HepG2 (cell line): ENCODE results near the gene ABCB6. TPM values are rescaled to one million over a fixed set of nuclear protein-coding genes. Genes with fewer than 3 reads are reported as not detected.

Experiments used
- ASH2L ChIP-seq: fragments of 300-600, 200-600 bp; sonication (generic); IDR thresholded peaks from 2 replicates; pipeline ENCODE4 v1.7.0; 2017; ENCODE audit warnings: low read depth, mild to moderate bottlenecking, moderate library complexity, mixed read lengths, low read length; ENCODE audit not compliant: insufficient read length
- ATF7 ChIP-seq, 2 experiments: fragments of 450-650 bp in 1 of 2; sonication (generic) in 1 of 2; formaldehyde crosslinking in 1 of 2; IDR thresholded peaks; 2 replicates each; pipeline versions ENCODE4 v1.4.0 to v1.6.1; 2016 to 2020; ENCODE audit warnings: antibody characterized with exemption in 1 of 2, mild to moderate bottlenecking in 1 of 2, missing genetic modification reagents in 1 of 2
- CBX1 ChIP-seq: IDR thresholded peaks from one replicate; pipeline ENCODE4 v1.6.1; 2016; ENCODE audit warnings: antibody characterized with exemption, low read depth
- HIVEP1 ChIP-seq: sonication (generic); formaldehyde crosslinking; IDR thresholded peaks from 2 replicates; pipeline ENCODE4 v1.4.0; 2020; ENCODE audit warnings: mild to moderate bottlenecking, missing genetic modification reagents
- MAFF ChIP-seq: IDR thresholded peaks from 2 replicates; pipeline ENCODE4 v1.6.1; 2011; ENCODE audit warnings: low read depth, low read length, improper control_type of control experiment
- MEIS2 ChIP-seq: sonication (generic); formaldehyde crosslinking; IDR thresholded peaks from 2 replicates; pipeline ENCODE4 v1.9.0; 2021; ENCODE audit warnings: mild to moderate bottlenecking, missing genetic modification reagents
- MTF2 ChIP-seq: sonication (generic); formaldehyde crosslinking; IDR thresholded peaks from 2 replicates; pipeline ENCODE4 v1.5.0; 2020; ENCODE audit warnings: missing genetic modification reagents, borderline replicate concordance
- MXD4 ChIP-seq: IDR thresholded peaks from 2 replicates; pipeline ENCODE4 v1.6.1; 2016; ENCODE audit warnings: mild to moderate bottlenecking, missing biosample characterization, missing genetic modification reagents
- MYC ChIP-seq: sonication (generic); formaldehyde crosslinking; IDR thresholded peaks from 2 replicates; pipeline ENCODE4 v1.9.0; 2021; ENCODE audit warnings: missing genetic modification reagents, borderline replicate concordance
- MYNN ChIP-seq: sonication (generic); formaldehyde crosslinking; IDR thresholded peaks from 2 replicates; pipeline ENCODE4 v1.4.0; 2020; ENCODE audit warnings: mild to moderate bottlenecking, low read depth, missing genetic modification reagents
- NCOA2 ChIP-seq: sonication (generic); formaldehyde crosslinking; IDR thresholded peaks from 2 replicates; pipeline ENCODE4 v1.8.0; 2022; ENCODE audit warnings: inconsistent platforms
- NFKBIZ ChIP-seq: IDR thresholded peaks from 2 replicates; pipeline ENCODE4 v1.6.1; 2018; ENCODE audit warnings: missing genetic modification reagents, missing compliant biosample characterization
- NKX3-1 ChIP-seq: sonication (generic); formaldehyde crosslinking; IDR thresholded peaks from 2 replicates; pipeline ENCODE4 v1.5.0; 2020; ENCODE audit warnings: missing genetic modification reagents
- POLR2A ChIP-seq, 2 experiments: IDR thresholded peaks; 2 replicates each; pipeline ENCODE4 v1.6.1; 2011; ENCODE audit warnings: low read depth in 2 of 2, low read length in 2 of 2, mild to moderate bottlenecking in 1 of 2, moderate library complexity in 1 of 2; ENCODE audit not compliant: insufficient read depth in 1 of 2
- SMARCC2 ChIP-seq: fragments of 450-650 bp; IDR thresholded peaks from 2 replicates; pipeline ENCODE4 v1.6.1; 2017; ENCODE audit warnings: antibody characterized with exemption, mild to moderate bottlenecking
- TAF15 ChIP-seq: fragments of 200-400 bp; formaldehyde crosslinking; IDR thresholded peaks from one replicate; pipeline ENCODE4 v1.6.1; 2018; ENCODE audit warnings: mild to moderate bottlenecking, low read depth, low read length; ENCODE audit not compliant: poor library complexity, severe bottlenecking
- TEAD3 ChIP-seq: optimal IDR thresholded peaks from 2 replicates; pipeline ENCODE3; 2016; ENCODE audit warnings: borderline replicate concordance
- TFDP2 ChIP-seq: sonication (generic); formaldehyde crosslinking; IDR thresholded peaks from 2 replicates; pipeline ENCODE4 v1.4.0; 2020; ENCODE audit warnings: missing genetic modification reagents
- TFE3 ChIP-seq: IDR thresholded peaks from 2 replicates; pipeline ENCODE4 v1.6.1; 2016
- ZNF451 ChIP-seq: sonication (generic); formaldehyde crosslinking; IDR thresholded peaks from 2 replicates; pipeline ENCODE4 v1.5.0; 2020; ENCODE audit warnings: mild to moderate bottlenecking, missing genetic modification reagents
- ZNF552 ChIP-seq: sonication (generic); formaldehyde crosslinking; IDR thresholded peaks from 2 replicates; pipeline ENCODE4 v1.9.0; 2022; ENCODE audit warnings: missing genetic modification reagents, mild to moderate bottlenecking, borderline replicate concordance
- ZNF678 ChIP-seq: sonication (generic); formaldehyde crosslinking; IDR thresholded peaks from 2 replicates; pipeline ENCODE4 v1.4.0; 2020; ENCODE audit warnings: mild to moderate bottlenecking, missing genetic modification reagents
- ZNF788 ChIP-seq: sonication (generic); formaldehyde crosslinking; IDR thresholded peaks from 2 replicates; pipeline ENCODE4 v1.5.0; 2020; ENCODE audit warnings: mild to moderate bottlenecking, missing genetic modification reagents, borderline replicate concordance
- polyA plus RNA-seq, 8 experiments: library from polyadenylated mRNA; depleted of rRNA in 3 of 8; stranded (reverse) in 7 of 8; unstranded in 1 of 8; fragments of >200 nt; fragmentation: Illumina TruSeq in 4 of 8; extraction: Trizol in 4 of 8; gene quantifications; 2 replicates each; pipeline versions ENCODE4 v1.2.1 to v1.2.3, GENCODE V29; 2011 to 2016; ENCODE audit warnings: low read depth in 4 of 8, missing spikeins in 1 of 8, mixed read lengths in 1 of 8; ENCODE audit not compliant: insufficient read depth in 1 of 8
- total RNA-seq, 5 experiments: library from RNA; depleted of rRNA; stranded (reverse); fragments of >200 nt; fragmentation: Illumina TruSeq; extraction: Trizol; gene quantifications; 2 replicates each; pipeline ENCODE4 v1.2.3, GENCODE V29; 2016; ENCODE audit warnings: low read depth in 1 of 5
- TF ChIP-seq, protein P1 (sequence below): sonication (generic); formaldehyde crosslinking; conservative IDR thresholded peaks from 2 replicates; pipeline ENCODE4 v1.8.0; 2022; ENCODE audit warnings: missing genetic modification reagents
- TF ChIP-seq, protein P2 (sequence below): sonication (generic); formaldehyde crosslinking; IDR thresholded peaks from 2 replicates; pipeline ENCODE4 v1.4.0; 2020; ENCODE audit warnings: mild to moderate bottlenecking, missing genetic modification reagents

ABCB6 gene
- total and polyA plus RNA-seq, 2 of the 13 experiments (the other 11 are each of a cell fraction or from before 2014, with no cell fraction given) = 91.1 to 137 TPM

DNA sequence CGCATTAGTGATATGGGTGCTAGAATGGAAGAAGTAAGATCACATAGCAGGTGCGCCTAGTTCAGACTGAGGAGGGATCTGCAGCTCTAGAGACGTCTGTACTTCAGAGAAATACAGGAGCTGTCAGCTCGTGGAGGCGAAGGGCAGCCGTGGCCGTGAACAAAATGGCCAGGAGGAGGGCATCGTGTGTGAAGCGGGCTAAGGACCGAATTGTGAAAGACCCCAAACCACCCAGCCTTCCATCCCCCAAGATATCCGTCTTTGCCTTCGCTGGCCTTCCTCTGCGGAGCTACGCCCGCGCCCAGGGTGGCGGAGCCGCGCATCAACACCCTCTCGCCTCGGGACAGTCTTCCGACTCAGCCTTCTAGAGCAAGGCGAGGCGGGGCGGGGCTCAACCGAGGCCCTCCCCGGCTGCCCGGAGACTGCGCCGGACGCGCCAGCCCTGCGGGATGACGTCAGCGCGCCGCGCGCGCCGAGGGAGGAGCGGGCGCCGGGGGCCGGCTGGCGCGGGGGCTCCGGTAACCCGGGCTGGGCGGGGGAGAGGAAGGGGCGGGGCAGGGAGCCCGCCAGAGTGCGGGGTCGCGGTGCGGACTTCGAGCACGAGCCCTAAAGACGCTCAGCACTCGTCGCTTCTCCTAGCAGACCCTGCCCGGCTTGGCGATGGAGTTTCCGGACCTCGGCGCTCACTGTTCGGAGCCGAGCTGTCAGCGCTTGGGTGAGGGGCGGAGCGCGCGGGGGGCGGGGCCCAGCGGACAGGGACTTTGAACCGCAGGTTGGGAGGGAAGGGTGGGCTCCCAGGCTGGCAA, 12.2 kb downstream of the ABCB6 start, which contains the start of gene ZFAND2B (continued):
- TF ChIP-seq, protein P1, sequence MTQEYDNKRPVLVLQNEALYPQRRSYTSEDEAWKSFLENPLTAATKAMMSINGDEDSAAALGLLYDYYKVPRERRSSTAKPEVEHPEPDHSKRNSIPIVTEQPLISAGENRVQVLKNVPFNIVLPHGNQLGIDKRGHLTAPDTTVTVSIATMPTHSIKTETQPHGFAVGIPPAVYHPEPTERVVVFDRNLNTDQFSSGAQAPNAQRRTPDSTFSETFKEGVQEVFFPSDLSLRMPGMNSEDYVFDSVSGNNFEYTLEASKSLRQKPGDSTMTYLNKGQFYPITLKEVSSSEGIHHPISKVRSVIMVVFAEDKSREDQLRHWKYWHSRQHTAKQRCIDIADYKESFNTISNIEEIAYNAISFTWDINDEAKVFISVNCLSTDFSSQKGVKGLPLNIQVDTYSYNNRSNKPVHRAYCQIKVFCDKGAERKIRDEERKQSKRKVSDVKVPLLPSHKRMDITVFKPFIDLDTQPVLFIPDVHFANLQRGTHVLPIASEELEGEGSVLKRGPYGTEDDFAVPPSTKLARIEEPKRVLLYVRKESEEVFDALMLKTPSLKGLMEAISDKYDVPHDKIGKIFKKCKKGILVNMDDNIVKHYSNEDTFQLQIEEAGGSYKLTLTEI (CRISPR knock-in tag) = no peak
- TF ChIP-seq ZNF678 = 0 out of 2 replicates have a peak, but pooled peaks have one; percentile 36
- TF ChIP-seq NFKBIZ (CRISPR knock-in tag) = peak; percentile 66; the same call in 1 of the 2 replicates
- peak; percentile 92 for TF ChIP-seq ATF7 (IDR thresholded peaks at IDR 0.05)
- peak; percentile 72; the same call in 1 of the 2 replicates for TF ChIP-seq ATF7 (CRISPR knock-in tag; IDR thresholded peaks at IDR 0.05)
- TF ChIP-seq ZNF451 (CRISPR knock-in tag) = peak; percentile 75; the same call in 1 of the 2 replicates
- 0 out of 2 replicates have a peak, but pooled peaks have one; percentile 58 for TF ChIP-seq HIVEP1 (CRISPR knock-in tag)
- TF ChIP-seq ASH2L = peak; percentile 92
- TF ChIP-seq NKX3-1 (CRISPR knock-in tag) = no peak
- TF ChIP-seq POLR2A (IDR thresholded peaks at IDR 0.05; ENCODE audit: insufficient read depth in 1 of 2, low read depth in 2 of 2, low read length in 2 of 2) = peak in 1 of 2 experiments; percentile 97; a peak in 2 of 4 replicates
- TF ChIP-seq MAFF = no peak
- peak; percentile 33 for TF ChIP-seq TAF15
- TF ChIP-seq ZNF552 (CRISPR knock-in tag) = peak; percentile 88; the same call in 1 of the 2 replicates
- peak; percentile 67 for TF ChIP-seq ZNF788 (CRISPR knock-in tag)
- peak; percentile 62; the same call in 1 of the 2 replicates for TF ChIP-seq MXD4 (CRISPR knock-in tag)
- TF ChIP-seq, protein P2, sequence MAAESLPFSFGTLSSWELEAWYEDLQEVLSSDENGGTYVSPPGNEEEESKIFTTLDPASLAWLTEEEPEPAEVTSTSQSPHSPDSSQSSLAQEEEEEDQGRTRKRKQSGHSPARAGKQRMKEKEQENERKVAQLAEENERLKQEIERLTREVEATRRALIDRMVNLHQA (CRISPR knock-in tag) = no peak
- TF ChIP-seq TEAD3 = no peak
- 0 out of 2 replicates have a peak, but pooled peaks have one; percentile 77 for TF ChIP-seq MTF2 (CRISPR knock-in tag)
- peak; percentile 68; the same call in 1 of the 2 replicates for TF ChIP-seq MEIS2 (CRISPR knock-in tag)
- TF ChIP-seq TFE3 (CRISPR knock-in tag) = peak; percentile 19; the same call in 1 of the 2 replicates
- TF ChIP-seq SMARCC2 = no peak
- peak; percentile 43; the same call in 1 of the 2 replicates for TF ChIP-seq NCOA2 (CRISPR knock-in tag)
- peak; percentile 36; the same call in 1 of the 2 replicates for TF ChIP-seq TFDP2 (CRISPR knock-in tag)
- no peak for TF ChIP-seq CBX1
- TF ChIP-seq MYC = peak; percentile 76
- TF ChIP-seq MYNN (CRISPR knock-in tag) = no peak
